Activated CD4-positive, alpha-beta memory T cell treated with anti-CD3 and anti-CD28 coated beads for 36 hours (primary cell): ENCODE results near the gene CRPPA. TPM values are rescaled to one million over a fixed set of nuclear protein-coding genes. Genes with fewer than 3 reads are reported as not detected.
"Not testable (repeated sequence)": the region's sequence is repeated elsewhere in the genome, so short reads cannot be mapped to it uniquely, and the experiment has no call there.

Source experiments
- CTCF ChIA-PET: fragments of 350-600 bp; sonication (Branson Sonifier 250); formaldehyde crosslinking; loops from one replicate; lab custom pipeline; 2021; ENCODE audit warnings: antibody characterized with exemption, inconsistent platforms; lab: Charles Lee
- POLR2A ChIA-PET: fragments of 350-600 bp; sonication (Branson Sonifier 250); formaldehyde crosslinking; loops from one replicate; lab custom pipeline; 2021; ENCODE audit warnings: antibody characterized with exemption; lab: Charles Lee
- DNase-seq: peaks from one replicate; pipeline ENCODE4 v3.0.0-alpha.2; 2020
- H3K27ac Mint-ChIP-seq: one replicate; pipeline ENCODE4 v1.8.0; 2021; ENCODE audit warnings: mixed read lengths
- H3K27me3 Mint-ChIP-seq: one replicate; pipeline ENCODE4 v1.8.0; 2021; ENCODE audit warnings: mixed read lengths
- H3K36me3 Mint-ChIP-seq: one replicate; pipeline ENCODE4 v1.8.0; 2021; ENCODE audit warnings: mixed read lengths
- H3K4me1 Mint-ChIP-seq: one replicate; pipeline ENCODE4 v1.8.0; 2021; ENCODE audit warnings: low read depth, mixed read lengths
- H3K4me3 Mint-ChIP-seq: one replicate; pipeline ENCODE4 v1.8.0; 2021; ENCODE audit warnings: mild to moderate bottlenecking, mixed read lengths
- H3K9me3 Mint-ChIP-seq: one replicate; pipeline ENCODE4 v1.8.0; 2021; ENCODE audit warnings: mixed read lengths
- intact Hi-C: fragments of 100-400 bp; cut with micrococcal nuclease; formaldehyde crosslinking; loops from one replicate; pipeline ENCODE4 v1.15.1; 2023
- total RNA-seq, 2 experiments: library from RNA; stranded (reverse); gene quantifications; one replicate each; pipeline ENCODE4 v1.2.3, GENCODE V29; 2021

Gene CRPPA
- total RNA-seq, 2 experiments from 2014 or later = 0.53 to 0.59 TPM

DNA sequence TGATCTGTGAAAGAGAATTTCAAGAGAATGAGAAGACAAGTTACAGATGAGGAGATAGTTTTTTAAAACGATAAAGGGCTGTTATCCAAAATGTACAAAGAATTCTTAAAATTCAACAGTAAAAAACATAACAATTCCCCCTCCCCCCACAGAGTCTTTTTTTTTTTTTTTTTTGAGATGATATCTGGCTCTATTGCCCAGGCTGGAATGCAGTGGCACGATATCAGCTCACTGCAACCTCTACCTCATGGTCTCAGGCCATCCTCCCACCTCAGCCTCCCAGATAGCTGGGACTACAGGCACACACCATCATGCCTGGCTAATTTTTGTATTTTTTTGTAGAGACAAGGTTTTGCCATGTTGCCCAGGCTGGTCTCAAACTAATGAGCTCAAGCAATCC lies 22.5 kb upstream of the CRPPA start:
- H3K27ac Mint-ChIP-seq, H3K9me3 Mint-ChIP-seq, H3K36me3 Mint-ChIP-seq, intact Hi-C loops, H3K4me3 Mint-ChIP-seq, H3K27me3 Mint-ChIP-seq, DNase-seq, H3K4me1 Mint-ChIP-seq, CTCF ChIA-PET, POLR2A ChIA-PET: not testable (repeated sequence)

DNA sequence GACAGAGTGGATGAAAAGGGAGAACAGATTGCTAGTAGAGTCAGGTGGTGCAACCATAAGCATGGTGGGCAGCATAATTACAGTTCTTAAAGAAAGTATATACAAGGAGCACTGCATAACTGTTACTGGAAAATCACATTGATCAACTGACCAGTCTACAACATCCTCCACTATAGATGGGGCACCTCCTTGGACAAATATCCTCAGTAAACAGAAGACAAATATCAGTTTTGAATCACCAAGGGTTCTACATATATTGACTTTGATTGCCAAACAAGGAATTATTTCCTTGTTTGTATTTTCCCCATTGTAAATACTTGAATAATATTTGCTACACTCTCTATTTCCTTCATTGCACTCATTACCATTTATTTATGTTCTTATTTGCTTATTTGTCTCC lies 17.6 kb upstream of the CRPPA start:
- Mint-ChIP-seq H3K4me3 (no peak overlapping the region), H3K4me1 (no peaks in the 10 kb centered on the region), H3K36me3 (no peaks in the 10 kb centered on the region), H3K27ac (no peak overlapping the region), H3K9me3 (no peaks in the 10 kb centered on the region), H3K27me3 (peaks cover 1% of the 10 kb centered on the region)
- ChIA-PET CTCF (no interaction called here), POLR2A (no interaction called here)
- DNase-seq = no peak
- intact Hi-C loops = no loop called here

DNA sequence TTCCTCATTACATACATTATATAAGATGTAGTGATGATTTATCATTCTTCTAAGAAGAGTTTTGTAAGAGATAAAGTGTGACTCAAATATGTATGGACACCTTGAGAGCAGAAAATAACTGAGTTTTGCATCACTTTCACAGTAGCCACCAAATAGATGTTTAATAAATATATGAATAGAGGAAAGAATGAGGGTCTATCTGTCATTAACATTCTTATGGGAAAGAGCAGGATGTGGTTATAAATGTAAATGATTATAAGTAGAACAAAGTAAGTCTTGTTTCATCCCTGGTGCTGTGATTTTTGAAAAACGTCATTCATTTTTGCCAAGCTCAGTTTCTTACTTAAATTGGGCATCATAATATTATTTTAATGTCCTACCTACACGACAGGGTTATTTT lies 15.0 kb upstream of the CRPPA start:
- ChIA-PET CTCF (interaction anchor here (1.2 to 2.1 kb wide), 2 partner anchors 129 to 482 kb away, joined by 3 to 10 read pairs; no protein-coding TSS in a partner anchor), POLR2A (no interaction called here)
- H3K27me3 Mint-ChIP-seq = peaks cover 1% of the 10 kb centered on the region
- no peaks in the 10 kb centered on the region for H3K36me3 Mint-ChIP-seq
- H3K4me1 Mint-ChIP-seq = no peaks in the 10 kb centered on the region
- H3K4me3 Mint-ChIP-seq = no peak overlapping the region
- intact Hi-C loops = no loop called here
- no peak overlapping the region for H3K27ac Mint-ChIP-seq
- no peak for DNase-seq
- H3K9me3 Mint-ChIP-seq = no peaks in the 10 kb centered on the region

- DNase-seq = no peak
- Mint-ChIP-seq H3K27ac (no peak overlapping the region), H3K9me3 (no peaks in the 10 kb centered on the region), H3K4me1 (no peaks in the 10 kb centered on the region), H3K27me3 (peaks cover 1% of the 10 kb centered on the region), H3K36me3 (no peaks in the 10 kb centered on the region), H3K4me3 (no peak overlapping the region)
- intact Hi-C loops = loop anchor here (5.0 kb wide), 1 partner anchor 484 kb away; no protein-coding TSS in a partner anchor
- ChIA-PET POLR2A (no interaction called here), CTCF (interaction anchor here (1.3 to 4.0 kb wide), 3 partner anchors 10 to 132 kb away, joined by 3 to 42 read pairs (median 7); no protein-coding TSS in a partner anchor)
These were observed 12.3 kb upstream of the CRPPA start for GRCh38 chr7:16433568-16434122.

DNA sequence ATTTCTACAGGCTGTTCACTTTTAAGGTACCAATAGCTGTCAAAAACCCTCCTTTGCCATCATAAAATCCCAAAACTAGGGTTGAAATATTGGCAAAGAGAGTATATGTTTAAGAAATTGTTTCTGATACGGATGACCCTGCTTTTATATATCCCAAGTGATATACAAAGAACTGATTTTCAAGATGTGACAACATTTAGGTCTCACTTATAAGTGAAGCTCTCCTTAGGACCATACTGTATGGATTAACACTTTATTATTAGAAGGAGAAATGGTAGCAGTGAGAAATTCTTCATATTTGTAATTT lies 11.0 kb upstream of the CRPPA start:
- H3K27me3 Mint-ChIP-seq = no peaks in the 10 kb centered on the region
- intact Hi-C loops = loop anchor here (1.0 to 5.0 kb wide), 2 partner anchors 133 to 485 kb away; no protein-coding TSS in a partner anchor

GRCh38 chr7:16431646-16432424 lies 10.5 kb upstream of the CRPPA start:
- no peaks in the 10 kb centered on the region for H3K9me3 Mint-ChIP-seq
- H3K27ac Mint-ChIP-seq = no peak overlapping the region
- POLR2A ChIA-PET = no interaction called here
- no peaks in the 10 kb centered on the region for H3K27me3 Mint-ChIP-seq
- DNase-seq = peak; percentile 18
- intact Hi-C loops = loop anchor here (1.0 to 5.0 kb wide), 2 partner anchors 133 to 485 kb away; no protein-coding TSS in a partner anchor
- H3K4me3 Mint-ChIP-seq = no peak overlapping the region
- H3K36me3 Mint-ChIP-seq = no peaks in the 10 kb centered on the region
- H3K4me1 Mint-ChIP-seq = no peaks in the 10 kb centered on the region
- CTCF ChIA-PET = interaction anchor here (1.1 to 4.0 kb wide), 4 partner anchors 8 to 133 kb away, joined by 3 to 42 read pairs (median 6); no protein-coding TSS in a partner anchor

More for the DNA sequence above, 11.0 kb upstream of the CRPPA start:
- no peak for DNase-seq
- Mint-ChIP-seq H3K9me3 (no peaks in the 10 kb centered on the region), H3K36me3 (no peaks in the 10 kb centered on the region), H3K27ac (no peak overlapping the region), H3K4me3 (no peak overlapping the region), H3K4me1 (no peaks in the 10 kb centered on the region)
- ChIA-PET POLR2A (no interaction called here), CTCF (interaction anchor here (1.7 to 4.0 kb wide), 2 partner anchors 9 to 133 kb away, joined by 7 to 42 read pairs; no protein-coding TSS in a partner anchor)

DNA sequence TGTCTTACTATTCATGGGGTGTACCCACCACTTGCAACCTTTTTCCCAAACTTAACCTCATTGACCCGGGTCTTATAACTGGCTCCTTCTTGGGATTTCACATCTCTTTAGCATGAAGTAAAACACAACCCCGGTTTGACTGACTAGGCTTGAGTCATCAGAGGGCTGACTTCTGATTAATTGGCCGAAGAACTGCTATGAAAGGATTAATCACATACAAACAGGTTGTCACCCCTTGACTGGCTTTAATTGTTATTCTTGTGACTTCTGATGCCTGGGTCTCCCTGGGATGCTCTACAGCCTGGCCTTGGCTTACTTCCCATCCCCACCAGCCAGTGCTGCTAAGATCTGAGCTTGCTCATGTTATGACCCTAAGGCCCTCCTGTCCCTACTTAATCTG lies 8.8 kb upstream of the CRPPA start:
- intact Hi-C loops = loop anchor here (5.0 kb wide), 1 partner anchor 487 kb away; no protein-coding TSS in a partner anchor
- Mint-ChIP-seq H3K36me3 (no peaks in the 10 kb centered on the region), H3K9me3 (no peaks in the 10 kb centered on the region), H3K4me1 (no peaks in the 10 kb centered on the region), H3K4me3 (no peak overlapping the region), H3K27ac (no peak overlapping the region), H3K27me3 (no peaks in the 10 kb centered on the region)
- ChIA-PET CTCF (interaction anchor here (1.9 kb wide), 1 partner anchor 135 kb away, joined by 9 read pairs; no protein-coding TSS in a partner anchor), POLR2A (no interaction called here)
- no peak for DNase-seq

DNA sequence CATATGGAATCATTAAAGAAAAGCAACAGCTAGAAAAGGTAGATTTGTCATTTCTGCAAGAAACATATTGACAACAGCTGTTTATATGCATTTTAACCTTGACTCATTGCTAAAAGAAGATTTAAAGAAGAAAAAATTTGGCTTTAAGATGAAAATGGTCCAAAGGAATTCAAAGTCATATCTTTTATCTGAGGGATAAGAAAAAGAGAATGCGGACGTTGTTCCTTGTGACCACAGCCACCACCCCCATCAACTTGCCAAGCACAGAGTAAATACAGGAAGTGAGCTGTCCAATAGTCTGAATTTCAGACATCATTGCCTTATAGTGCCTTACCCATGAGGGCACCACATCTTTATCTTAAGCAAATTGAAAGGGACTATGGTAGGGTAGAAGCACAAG lies 7.3 kb upstream of the CRPPA start:
- Mint-ChIP-seq H3K27me3 (no peaks in the 10 kb centered on the region), H3K4me1 (no peaks in the 10 kb centered on the region), H3K4me3 (no peak overlapping the region), H3K36me3 (no peaks in the 10 kb centered on the region), H3K27ac (no peak overlapping the region), H3K9me3 (no peaks in the 10 kb centered on the region)
- ChIA-PET POLR2A (interaction anchor here (0.6 kb wide), 1 partner anchor 1117 kb away, joined by 3 read pairs; no protein-coding TSS in a partner anchor), CTCF (interaction anchor here (1.9 kb wide), 1 partner anchor 136 kb away, joined by 9 read pairs; no protein-coding TSS in a partner anchor)
- DNase-seq = no peak
- intact Hi-C loops = loop anchor here (10.0 kb wide), 2 partner anchors 354 to 876 kb away; no protein-coding TSS in a partner anchor

GRCh38 chr7:16428182-16428581 lies 6.8 kb upstream of the CRPPA start:
- Mint-ChIP-seq H3K27ac (no peak overlapping the region), H3K27me3 (no peaks in the 10 kb centered on the region), H3K36me3 (no peaks in the 10 kb centered on the region), H3K9me3 (no peaks in the 10 kb centered on the region), H3K4me3 (no peak overlapping the region), H3K4me1 (no peaks in the 10 kb centered on the region)
- no peak for DNase-seq
- ChIA-PET POLR2A (interaction anchor here (0.6 kb wide), 1 partner anchor 1117 kb away, joined by 3 read pairs; no protein-coding TSS in a partner anchor), CTCF (no interaction called here)
- intact Hi-C loops = loop anchor here (10.0 kb wide), 2 partner anchors 353 to 877 kb away; no protein-coding TSS in a partner anchor

DNA sequence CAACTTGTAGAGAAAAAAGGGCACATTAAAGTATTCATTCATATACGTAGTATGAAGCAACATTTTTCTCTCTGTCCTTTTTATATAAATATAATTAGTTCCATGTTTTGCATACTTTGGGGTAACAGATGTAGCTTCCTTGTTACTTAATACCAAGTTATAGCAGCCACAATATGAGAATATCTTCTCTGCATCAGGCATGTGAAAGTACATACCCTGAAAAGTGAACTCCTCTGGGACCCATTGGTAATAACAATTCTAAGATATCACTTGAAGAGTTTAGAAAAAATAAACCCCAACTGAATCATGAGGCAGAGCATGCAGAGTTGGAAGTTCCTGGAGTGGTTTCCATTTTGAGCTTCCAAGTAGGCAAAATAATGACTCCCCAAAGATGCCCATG lies 2.4 kb upstream of the CRPPA start:
- POLR2A ChIA-PET = no interaction called here
- H3K27ac Mint-ChIP-seq = no peak overlapping the region
- DNase-seq = no peak
- CTCF ChIA-PET = interaction anchor here (2.2 kb wide), 1 partner anchor 9 kb away, joined by 7 read pairs; no protein-coding TSS in a partner anchor
- peaks cover 3% of the 10 kb centered on the region for H3K27me3 Mint-ChIP-seq
- no peaks in the 10 kb centered on the region for H3K9me3 Mint-ChIP-seq
- H3K4me1 Mint-ChIP-seq = peaks cover 15% of the 10 kb centered on the region
- H3K4me3 Mint-ChIP-seq = no peak overlapping the region
- peaks cover 1% of the 10 kb centered on the region for H3K36me3 Mint-ChIP-seq
- intact Hi-C loops = loop anchor here (10.0 kb wide), 2 partner anchors 349 to 881 kb away; no protein-coding TSS in a partner anchor

- no peak for DNase-seq
- Mint-ChIP-seq H3K27me3 (peaks cover 3% of the 10 kb centered on the region), H3K9me3 (no peaks in the 10 kb centered on the region), H3K4me1 (peaks cover 15% of the 10 kb centered on the region), H3K27ac (no peak overlapping the region), H3K36me3 (peaks cover 1% of the 10 kb centered on the region), H3K4me3 (no peak overlapping the region)
- intact Hi-C loops = loop anchor here (10.0 kb wide), 2 partner anchors 348 to 882 kb away; no protein-coding TSS in a partner anchor
- CTCF ChIA-PET = interaction anchor here (2.2 kb wide), 1 partner anchor 10 kb away, joined by 7 read pairs; no protein-coding TSS in a partner anchor
- POLR2A ChIA-PET = no interaction called here
These were observed 1.6 kb upstream of the CRPPA start for GRCh38 chr7:16422917-16423316.

- H3K36me3 Mint-ChIP-seq = peaks cover 1% of the 10 kb centered on the region
- ChIA-PET CTCF (interaction anchor here (2.7 kb wide), 1 partner anchor 143 kb away, joined by 18 read pairs; no protein-coding TSS in a partner anchor), POLR2A (interaction anchor here (3.3 kb wide), 1 partner anchor 224 kb away, joined by 24 read pairs; the partner anchor contains the start of genes ANKMY2 and BZW2)
- H3K27me3 Mint-ChIP-seq = peaks cover 3% of the 10 kb centered on the region
- H3K4me3 Mint-ChIP-seq = peak overlapping the region; percentile 61
- peak overlapping the region; percentile 49 for H3K27ac Mint-ChIP-seq
- no peak for DNase-seq
- intact Hi-C loops = loop anchor here (10.0 kb wide), 2 partner anchors 347 to 883 kb away; no protein-coding TSS in a partner anchor
- H3K4me1 Mint-ChIP-seq = peaks cover 15% of the 10 kb centered on the region
- H3K9me3 Mint-ChIP-seq = no peaks in the 10 kb centered on the region
These were observed 731 bp upstream of the CRPPA start for GRCh38 chr7:16422103-16422435.
